Motor neuron (in vitro differentiated cells): ENCODE measurements around the gene NEU1. TPM values are rescaled to one million over a fixed set of nuclear protein-coding genes. Genes with fewer than 3 reads are reported as not detected.
"Not testable (repeated sequence)": the region's sequence is repeated elsewhere in the genome, so short reads cannot be mapped to it uniquely, and the experiment has no call there.

ENCODE experiments used
- ATAC-seq, 8 experiments: fragments of 200-7000 bp; cut with Tn5 transposase; replicated peaks in 6 of 8; 2 replicates each; pipeline ENCODE4 v1.8.0; 2021; ENCODE audit warnings: mild to moderate bottlenecking in 8 of 8, moderate library complexity in 8 of 8
- H3K27ac ChIP-seq, 2 donors: fragments of 250-450 bp; sonication (Bioruptor Pico); 2 replicates each; pipeline ENCODE4 v1.9.0; 2021; ENCODE audit warnings: antibody characterized with exemption in 2 of 2, mild to moderate bottlenecking in 2 of 2, moderate library complexity in 1 of 2
- H3K4me1 ChIP-seq, 2 donors: fragments of 250-450 bp; sonication (Bioruptor Pico); replicated peaks in 1 of 2; 2 replicates each; pipeline ENCODE4 v1.6.1; 2021; ENCODE audit warnings: antibody characterized with exemption in 2 of 2, mild to moderate bottlenecking in 2 of 2, moderate library complexity in 1 of 2
- H3K4me3 ChIP-seq, 5 donors: fragments of 250-450 bp; sonication (Bioruptor Pico); 2 replicates each; pipeline ENCODE4 v1.9.0; 2021; ENCODE audit warnings: antibody characterized with exemption in 5 of 5, mild to moderate bottlenecking in 5 of 5, moderate library complexity in 4 of 5
- WGBS, 10 experiments: fragments of 450-650 bp; shearing (Covaris generic); methylation state at CpG; one replicate each; pipeline ENCODE4 v1.0.0; 2022; 5-methylcytosine and 5-hydroxymethylcytosine counted together
- in situ Hi-C, 9 experiments: fragments of 400-800 bp; cut with MboI; loops; one replicate each; pipeline ENCODE4 v1.15.0; 2021; ENCODE audit warnings: low sequenced_read_pairs in 9 of 9, low pct_unique_long_range_greater_than_20kb in 2 of 9; ENCODE audit not compliant: unreplicated experiment in 9 of 9
- total RNA-seq, 8 experiments: library from RNA; unstranded; fragments of 300-600 nt; gene quantifications; 2 replicates each; pipeline versions ENCODE4 v1.2.3 to v1.2.4, GENCODE V29; 2022

NEU1 gene
- total RNA-seq, 8 experiments from 2014 or later = 22.8 to 106 (median 36.2) TPM

GRCh38 chr6:31861919-31862343 is 690 bp downstream of the NEU1 start:
- ATAC-seq = no peak
- H3K27ac ChIP-seq = peak overlapping the region in 1 of 2 donors; percentile 15
- peaks cover 4 to 11% of the 10 kb centered on the region in 2 donors for H3K4me1 ChIP-seq
- 0 to 43% (median 35%) methylated on average over 1 to 13 of the region's 17 CpGs; no CpG with 5 or more reads in 3 of the 10 experiments for WGBS, 10 experiments
- in situ Hi-C loops = no loop called here
- H3K4me3 ChIP-seq = peak overlapping the region; percentile 55 to 88 (median 74)

GRCh38 chr6:31861150-31861549 is 1.5 kb downstream of the NEU1 start:
- peaks cover 4 to 11% of the 10 kb centered on the region in 2 donors for H3K4me1 ChIP-seq
- peak overlapping the region in 1 of 5 donors; percentile 74 for H3K4me3 ChIP-seq
- in situ Hi-C loops = no loop called here
- no peak for ATAC-seq
- H3K27ac ChIP-seq = no peak overlapping the region
- WGBS, 10 experiments = 81 to 100% (median 94%) methylated on average over 1 to 4 of the region's 7 CpGs; no CpG with 5 or more reads in 2 of the 10 experiments

- in situ Hi-C loops = no loop called here
- H3K4me1 ChIP-seq = peaks cover 4 to 11% of the 10 kb centered on the region in 2 donors
- ATAC-seq = no peak
- no peak overlapping the region for H3K27ac ChIP-seq
- H3K4me3 ChIP-seq = no peak overlapping the region
- WGBS, 10 experiments = 89 to 100% (median 100%) methylated on average over 1 to 5 of the region's 13 CpGs; no CpG with 5 or more reads in 7 of the 10 experiments
Measured at GRCh38 chr6:31860349-31860748, 2.3 kb downstream of the NEU1 start.

GRCh38 chr6:31859923-31860322 is 2.7 kb downstream of the NEU1 start:
- Histone ChIP-seq H3K4me3 (no peak overlapping the region), H3K4me1 (peaks cover 4 to 11% of the 10 kb centered on the region in 2 donors), H3K27ac (no peak overlapping the region)
- whole genome bisulfite sequencing, 10 experiments = 91 to 100% (median 93%) methylated on average over 2 to 9 of the region's 11 CpGs; no CpG with 5 or more reads in 6 of the 10 experiments
- in situ Hi-C loops = no loop called here
- no peak for ATAC-seq

GRCh38 chr6:31858707-31859106 is 3.9 kb downstream of the NEU1 start:
- Histone ChIP-seq H3K27ac (no peak overlapping the region), H3K4me1 (peaks cover 4% of the 10 kb centered on the region in 2 donors), H3K4me3 (no peak overlapping the region)
- no peak for ATAC-seq
- in situ Hi-C loops = no loop called here
- WGBS, 10 experiments = 85 to 100% (median 96%) methylated on average over 1 to 7 of the region's 8 CpGs

- H3K4me3 ChIP-seq, ATAC-seq, H3K4me1 ChIP-seq, in situ Hi-C loops, H3K27ac ChIP-seq: not testable (repeated sequence)
- 82 to 100% (median 94%) methylated on average over 2 to 8 of the region's 8 CpGs; no CpG with 5 or more reads in 2 of the 10 experiments for WGBS, 10 experiments
Measured at GRCh38 chr6:31857774-31858173, 4.8 kb downstream of the NEU1 start.

GRCh38 chr6:31851980-31852718 is 10.5 kb downstream of the NEU1 start:
- H3K27ac ChIP-seq, in situ Hi-C loops, H3K4me1 ChIP-seq, H3K4me3 ChIP-seq: not testable (repeated sequence)
- 40 to 100% (median 80%) methylated on average over 1 to 11 of the region's 35 CpGs; no CpG with 5 or more reads in 5 of the 10 experiments for WGBS, 10 experiments
- ATAC-seq = peak in 6 of 8 experiments; percentile 12 to 46 (median 32)

- Histone ChIP-seq H3K4me1 (no peaks in the 10 kb centered on the region), H3K27ac (no peak overlapping the region), H3K4me3 (no peak overlapping the region)
- in situ Hi-C loops = no loop called here
- WGBS, 10 experiments = 20 to 93% (median 56%) methylated on average over 1 to 2 of the region's 2 CpGs; no CpG with 5 or more reads in 2 of the 10 experiments
- ATAC-seq = peak in 6 of 8 experiments; percentile 7 to 50 (median 24)
Measured at GRCh38 chr6:31851485-31851832, 11.2 kb downstream of the NEU1 start.

- 75 to 100% (median 100%) methylated on average over 1 to 2 of the region's 2 CpGs; no CpG with 5 or more reads in 5 of the 10 experiments for whole genome bisulfite sequencing, 10 experiments
- Histone ChIP-seq H3K4me1 (no peaks in the 10 kb centered on the region), H3K27ac (no peak overlapping the region), H3K4me3 (no peak overlapping the region)
- in situ Hi-C loops = no loop called here
- peak in 1 of 8 experiments; percentile 6 for ATAC-seq
Measured at GRCh38 chr6:31850765-31851484, 11.7 kb downstream of the NEU1 start.

- no peak for ATAC-seq
- Histone ChIP-seq H3K4me3 (no peak overlapping the region), H3K4me1 (no peaks in the 10 kb centered on the region), H3K27ac (no peak overlapping the region)
- WGBS, 10 experiments = 88 to 100% (median 90%) methylated on average over 1 to 2 of the region's 2 CpGs; no CpG with 5 or more reads in 5 of the 10 experiments
- in situ Hi-C loops = loop anchor here in 1 of 9 experiments (25.0 kb wide), 1 partner anchor 185 kb away; the partner anchor contains the start of genes APOM, BAG6, C6orf47 and CSNK2B
Measured at GRCh38 chr6:31847276-31847978, 15.2 kb downstream of the NEU1 start.

- ATAC-seq = peak in 1 of 8 experiments; percentile 6
- WGBS, 10 experiments = 70 to 100% (median 100%) methylated on average over 1 to 3 of the region's 3 CpGs; no CpG with 5 or more reads in 5 of the 10 experiments
- no peak overlapping the region for H3K4me3 ChIP-seq
- no peaks in the 10 kb centered on the region for H3K4me1 ChIP-seq
- no peak overlapping the region for H3K27ac ChIP-seq
- in situ Hi-C loops = loop anchor here in 1 of 9 experiments (25.0 kb wide), 1 partner anchor 182 kb away; the partner anchor contains the start of genes APOM, BAG6, C6orf47 and CSNK2B
Measured at GRCh38 chr6:31844507-31844906, 18.1 kb downstream of the NEU1 start.

GRCh38 chr6:31842053-31842452 is 20.6 kb downstream of the NEU1 start:
- no peak for ATAC-seq
- Histone ChIP-seq H3K27ac (no peak overlapping the region), H3K4me1 (peaks cover 6 to 13% of the 10 kb centered on the region in 2 donors), H3K4me3 (no peak overlapping the region)
- in situ Hi-C loops = loop anchor here in 1 of 9 experiments (25.0 kb wide), 1 partner anchor 180 kb away; the partner anchor contains the start of genes APOM, BAG6, C6orf47 and CSNK2B
- 80 to 100% (median 98%) methylated on average over 1 to 8 of the region's 9 CpGs; no CpG with 5 or more reads in 3 of the 10 experiments for WGBS, 10 experiments
